HepG2 (cell line): Measurements from ENCODE around the gene CCNF. TPM values are rescaled to one million over a fixed set of nuclear protein-coding genes. Genes with fewer than 3 reads are reported as not detected.

Source experiments
- AHR ChIP-seq: IDR thresholded peaks from 2 replicates; pipeline ENCODE4 v1.6.1; 2018; ENCODE audit warnings: missing genetic modification reagents, missing compliant biosample characterization
- ARID2 ChIP-seq: sonication (generic); formaldehyde crosslinking; IDR thresholded peaks from 2 replicates; pipeline ENCODE4 v1.8.1; 2022; ENCODE audit warnings: mild to moderate bottlenecking, missing genetic modification reagents, borderline replicate concordance
- CCDC6 ChIP-seq: sonication (generic); formaldehyde crosslinking; IDR thresholded peaks from 2 replicates; pipeline ENCODE4 v1.8.1; 2022; ENCODE audit warnings: mild to moderate bottlenecking, missing genetic modification reagents, moderate library complexity
- FOXC1 ChIP-seq: sonication (generic); formaldehyde crosslinking; IDR thresholded peaks from 2 replicates; pipeline ENCODE4 v1.8.0; 2022; ENCODE audit warnings: mild to moderate bottlenecking, missing genetic modification reagents, borderline replicate concordance
- GATAD1 ChIP-seq: IDR thresholded peaks from 2 replicates; pipeline ENCODE4 v1.6.1; 2016; ENCODE audit warnings: missing genetic modification reagents, missing compliant biosample characterization
- HOXA3 ChIP-seq: sonication (generic); formaldehyde crosslinking; IDR thresholded peaks from 2 replicates; pipeline ENCODE4 v1.5.0; 2020; ENCODE audit warnings: missing genetic modification reagents
- KLF16 ChIP-seq, 2 experiments: sonication (generic) in 1 of 2; formaldehyde crosslinking in 1 of 2; IDR thresholded peaks; 2 replicates each; pipeline versions ENCODE4 v1.6.1 to v1.8.0; 2016 to 2023; ENCODE audit warnings: missing genetic modification reagents in 2 of 2, missing compliant biosample characterization in 1 of 2
- MYC ChIP-seq: sonication (generic); formaldehyde crosslinking; IDR thresholded peaks from 2 replicates; pipeline ENCODE4 v1.9.0; 2021; ENCODE audit warnings: missing genetic modification reagents, borderline replicate concordance
- NONO ChIP-seq, 2 experiments: fragments of 450-650 bp in 1 of 2; sonication (generic) in 1 of 2; formaldehyde crosslinking in 1 of 2; IDR thresholded peaks in 1 of 2; conservative IDR thresholded peaks in 1 of 2; 2 replicates each; pipeline versions ENCODE4 v1.6.1 to v1.8.0; 2017 to 2022; ENCODE audit warnings: mild to moderate bottlenecking in 1 of 2, missing genetic modification reagents in 1 of 2, moderate library complexity in 1 of 2
- PHF5A ChIP-seq: IDR thresholded peaks from one replicate; pipeline ENCODE4 v1.6.1; 2018; ENCODE audit warnings: low read depth, missing genetic modification reagents; ENCODE audit not compliant: unreplicated experiment
- PHF8 ChIP-seq: sonication (generic); formaldehyde crosslinking; IDR thresholded peaks from 2 replicates; pipeline ENCODE4 v1.5.0; 2020; ENCODE audit warnings: missing genetic modification reagents
- RAD51 ChIP-seq: fragments of 450-650 bp; IDR thresholded peaks from 2 replicates; pipeline ENCODE4 v1.6.1; 2016; ENCODE audit warnings: borderline replicate concordance
- SALL1 ChIP-seq: sonication (generic); formaldehyde crosslinking; IDR thresholded peaks from 2 replicates; pipeline ENCODE4 v1.8.0; 2022; ENCODE audit warnings: mild to moderate bottlenecking, missing genetic modification reagents
- SATB2 ChIP-seq: sonication (generic); formaldehyde crosslinking; IDR thresholded peaks from 2 replicates; pipeline ENCODE4 v1.5.0; 2020; ENCODE audit warnings: missing genetic modification reagents
- SOX13 ChIP-seq, 3 experiments: fragments of 450-650 bp in 1 of 3; sonication (generic) in 1 of 3; formaldehyde crosslinking in 1 of 3; IDR thresholded peaks in 2 of 3; conservative IDR thresholded peaks in 1 of 3; 2 replicates each; pipeline versions ENCODE4 v1.5.0 to v1.6.1; 2016 to 2020; ENCODE audit warnings: antibody characterized with exemption in 1 of 3, mild to moderate bottlenecking in 1 of 3, missing compliant biosample characterization in 1 of 3, missing genetic modification reagents in 1 of 3, moderate library complexity in 1 of 3
- TBX3 ChIP-seq: fragments of 450-650 bp; IDR thresholded peaks from 2 replicates; pipeline ENCODE4 v1.6.1; 2017; ENCODE audit warnings: antibody characterized with exemption, mild to moderate bottlenecking, inconsistent platforms, borderline replicate concordance
- U2AF1 ChIP-seq: fragments of 200-400 bp; formaldehyde crosslinking; optimal IDR thresholded peaks from 2 replicates; pipeline ENCODE3; 2017; ENCODE audit warnings: mild to moderate bottlenecking, low read depth, low read length
- ZFP1 ChIP-seq: IDR thresholded peaks from 2 replicates; pipeline ENCODE4 v1.6.1; 2016
- ZIK1 ChIP-seq: sonication (generic); formaldehyde crosslinking; IDR thresholded peaks from 2 replicates; pipeline ENCODE4 v1.5.0; 2020; ENCODE audit warnings: mild to moderate bottlenecking, low read depth, missing genetic modification reagents, borderline replicate concordance
- ZNF143 ChIP-seq: sonication (generic); formaldehyde crosslinking; IDR thresholded peaks from 2 replicates; pipeline ENCODE4 v1.4.0; 2020; ENCODE audit warnings: missing genetic modification reagents
- ZNF30 ChIP-seq: sonication (generic); formaldehyde crosslinking; IDR thresholded peaks from 2 replicates; pipeline ENCODE4 v1.5.0; 2020; ENCODE audit warnings: mild to moderate bottlenecking, missing genetic modification reagents
- ZNF530 ChIP-seq: sonication (generic); formaldehyde crosslinking; IDR thresholded peaks from 2 replicates; pipeline ENCODE4 v1.5.0; 2020; ENCODE audit warnings: low read depth, mild to moderate bottlenecking, missing genetic modification reagents
- ZNF549 ChIP-seq: sonication (generic); formaldehyde crosslinking; IDR thresholded peaks from 2 replicates; pipeline ENCODE4 v1.5.0; 2020; ENCODE audit warnings: missing genetic modification reagents
- ZNF788 ChIP-seq: sonication (generic); formaldehyde crosslinking; IDR thresholded peaks from 2 replicates; pipeline ENCODE4 v1.5.0; 2020; ENCODE audit warnings: mild to moderate bottlenecking, missing genetic modification reagents, borderline replicate concordance
- polyA plus RNA-seq, 8 experiments: library from polyadenylated mRNA; depleted of rRNA in 3 of 8; stranded (reverse) in 7 of 8; unstranded in 1 of 8; fragments of >200 nt; fragmentation: Illumina TruSeq in 4 of 8; extraction: Trizol in 4 of 8; gene quantifications; 2 replicates each; pipeline versions ENCODE4 v1.2.1 to v1.2.3, GENCODE V29; 2011 to 2016; ENCODE audit warnings: low read depth in 4 of 8, missing spikeins in 1 of 8, mixed read lengths in 1 of 8; ENCODE audit not compliant: insufficient read depth in 1 of 8
- total RNA-seq, 5 experiments: library from RNA; depleted of rRNA; stranded (reverse); fragments of >200 nt; fragmentation: Illumina TruSeq; extraction: Trizol; gene quantifications; 2 replicates each; pipeline ENCODE4 v1.2.3, GENCODE V29; 2016; ENCODE audit warnings: low read depth in 1 of 5
- TF ChIP-seq, protein P1 (sequence below): sonication (generic); formaldehyde crosslinking; IDR thresholded peaks from 2 replicates; pipeline ENCODE4 v1.4.0; 2020; ENCODE audit warnings: missing genetic modification reagents, low read depth, mild to moderate bottlenecking, borderline replicate concordance
- TF ChIP-seq, protein P2 (sequence below): sonication (generic); formaldehyde crosslinking; IDR thresholded peaks from 2 replicates; pipeline ENCODE4 v1.5.0; 2020; ENCODE audit warnings: mild to moderate bottlenecking, missing genetic modification reagents, borderline replicate concordance

Gene CCNF
- total and polyA plus RNA-seq, 2 of the 13 experiments (the other 11 are each of a cell fraction or from before 2014, with no cell fraction given): 6.4 to 22.8 TPM

DNA sequence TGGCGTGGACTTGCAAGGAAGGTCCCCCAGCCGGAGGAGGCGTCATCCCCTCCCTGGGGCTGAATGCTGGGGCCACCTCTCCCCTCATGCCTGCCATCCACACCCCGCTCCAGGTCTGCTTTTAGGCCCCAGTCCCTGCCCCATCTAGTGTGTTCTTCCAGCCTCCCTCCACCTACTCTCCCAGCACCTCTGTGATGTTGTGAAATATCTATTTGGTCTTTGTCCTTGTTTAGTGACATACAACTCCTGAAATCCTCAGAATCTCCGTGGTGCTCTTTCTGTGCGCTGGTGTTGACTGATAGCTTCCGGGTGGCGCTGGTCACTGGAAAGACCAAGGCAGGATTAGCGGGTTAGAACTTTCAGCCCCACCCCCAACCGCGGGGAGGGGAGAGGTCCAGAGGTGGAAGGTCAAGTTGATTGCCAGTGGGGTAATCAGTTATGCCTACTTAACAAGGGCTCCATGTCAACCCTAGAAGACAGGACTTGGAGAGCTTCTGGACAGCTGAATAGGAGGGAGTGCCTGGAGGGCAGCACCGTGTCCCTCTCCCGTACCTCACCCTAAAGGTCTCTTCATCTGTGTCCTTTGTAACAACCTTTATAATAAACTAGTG lies 55.8 kb downstream of the CCNF start (continued):
- no peak for TF ChIP-seq NONO (IDR thresholded peaks at IDR 0.05)
- peak; percentile 92 for TF ChIP-seq NONO (CRISPR knock-in tag; conservative IDR thresholded peaks at IDR 0.05)
- TF ChIP-seq ZIK1 (CRISPR knock-in tag): peak; percentile 51; the same call in 1 of the 2 replicates
- TF ChIP-seq CCDC6 (CRISPR knock-in tag): no peak
- no peak for TF ChIP-seq ZNF549 (CRISPR knock-in tag)
- TF ChIP-seq FOXC1 (CRISPR knock-in tag): peak; percentile 37; the same call in 1 of the 2 replicates
- TF ChIP-seq HOXA3 (CRISPR knock-in tag): peak; percentile 82
- TF ChIP-seq AHR (CRISPR knock-in tag): no peak
- TF ChIP-seq KLF16 (CRISPR knock-in tag; IDR thresholded peaks at IDR 0.05): peak in 1 of 2 experiments; percentile 80; a peak in 1 of 4 replicates
- no peak for TF ChIP-seq RAD51
- TF ChIP-seq TBX3: peak; percentile 60; the same call in 1 of the 2 replicates
- peak; percentile 36; the same call in 1 of the 2 replicates for TF ChIP-seq ARID2 (CRISPR knock-in tag)
- TF ChIP-seq GATAD1 (CRISPR knock-in tag): peak; percentile 70
- TF ChIP-seq PHF8 (CRISPR knock-in tag): no peak
- peak; percentile 90 for TF ChIP-seq SALL1
- TF ChIP-seq SOX13 (IDR thresholded peaks at IDR 0.05): no peak; the same call in 1 of the 2 replicates
- peak in 1 of 2 experiments; percentile 76; a peak in 2 of 4 replicates for TF ChIP-seq SOX13 (CRISPR knock-in tag; conservative IDR thresholded peaks at IDR 0.05 in 1 of 2, IDR thresholded peaks at IDR 0.05 in 1 of 2)
- TF ChIP-seq ZNF788 (CRISPR knock-in tag): peak; percentile 81; the same call in 1 of the 2 replicates
- no peak for TF ChIP-seq ZNF30 (CRISPR knock-in tag)
- peak; percentile 35; the same call in 1 of the 2 replicates for TF ChIP-seq MYC
- TF ChIP-seq U2AF1: no peak
- TF ChIP-seq, protein P1, sequence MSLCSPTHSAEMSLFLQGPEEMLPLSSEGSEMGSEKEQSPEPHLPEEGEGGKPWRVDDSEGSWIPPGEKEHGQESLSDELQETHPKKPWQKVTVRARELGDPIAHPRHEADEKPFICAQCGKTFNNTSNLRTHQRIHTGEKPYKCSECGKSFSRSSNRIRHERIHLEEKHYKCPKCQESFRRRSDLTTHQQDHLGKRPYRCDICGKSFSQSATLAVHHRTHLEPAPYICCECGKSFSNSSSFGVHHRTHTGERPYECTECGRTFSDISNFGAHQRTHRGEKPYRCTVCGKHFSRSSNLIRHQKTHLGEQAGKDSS: no peak
- no peak for TF ChIP-seq ZNF143
- no peak for TF ChIP-seq SATB2
- peak; percentile 33; the same call in 1 of the 2 replicates for TF ChIP-seq ZFP1 (CRISPR knock-in tag)
- TF ChIP-seq, protein P2, sequence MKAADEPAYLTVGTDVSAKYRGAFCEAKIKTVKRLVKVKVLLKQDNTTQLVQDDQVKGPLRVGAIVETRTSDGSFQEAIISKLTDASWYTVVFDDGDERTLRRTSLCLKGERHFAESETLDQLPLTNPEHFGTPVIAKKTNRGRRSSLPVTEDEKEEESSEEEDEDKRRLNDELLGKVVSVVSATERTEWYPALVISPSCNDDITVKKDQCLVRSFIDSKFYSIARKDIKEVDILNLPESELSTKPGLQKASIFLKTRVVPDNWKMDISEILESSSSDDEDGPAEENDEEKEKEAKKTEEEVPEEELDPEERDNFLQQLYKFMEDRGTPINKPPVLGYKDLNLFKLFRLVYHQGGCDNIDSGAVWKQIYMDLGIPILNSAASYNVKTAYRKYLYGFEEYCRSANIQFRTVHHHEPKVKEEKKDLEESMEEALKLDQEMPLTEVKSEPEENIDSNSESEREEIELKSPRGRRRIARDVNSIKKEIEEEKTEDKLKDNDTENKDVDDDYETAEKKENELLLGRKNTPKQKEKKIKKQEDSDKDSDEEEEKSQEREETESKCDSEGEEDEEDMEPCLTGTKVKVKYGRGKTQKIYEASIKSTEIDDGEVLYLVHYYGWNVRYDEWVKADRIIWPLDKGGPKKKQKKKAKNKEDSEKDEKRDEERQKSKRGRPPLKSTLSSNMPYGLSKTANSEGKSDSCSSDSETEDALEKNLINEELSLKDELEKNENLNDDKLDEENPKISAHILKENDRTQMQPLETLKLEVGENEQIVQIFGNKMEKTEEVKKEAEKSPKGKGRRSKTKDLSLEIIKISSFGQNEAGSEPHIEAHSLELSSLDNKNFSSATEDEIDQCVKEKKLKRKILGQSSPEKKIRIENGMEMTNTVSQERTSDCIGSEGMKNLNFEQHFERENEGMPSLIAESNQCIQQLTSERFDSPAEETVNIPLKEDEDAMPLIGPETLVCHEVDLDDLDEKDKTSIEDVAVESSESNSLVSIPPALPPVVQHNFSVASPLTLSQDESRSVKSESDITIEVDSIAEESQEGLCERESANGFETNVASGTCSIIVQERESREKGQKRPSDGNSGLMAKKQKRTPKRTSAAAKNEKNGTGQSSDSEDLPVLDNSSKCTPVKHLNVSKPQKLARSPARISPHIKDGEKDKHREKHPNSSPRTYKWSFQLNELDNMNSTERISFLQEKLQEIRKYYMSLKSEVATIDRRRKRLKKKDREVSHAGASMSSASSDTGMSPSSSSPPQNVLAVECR (CRISPR knock-in tag): peak; percentile 80; the same call in 1 of the 2 replicates
- peak; percentile 44 for TF ChIP-seq PHF5A (CRISPR knock-in tag)
- TF ChIP-seq ZNF530 (CRISPR knock-in tag): no peak
